ENCODE measurements around the gene F2. TPM values are rescaled to one million over a fixed set of nuclear protein-coding genes. Genes with fewer than 3 reads are reported as not detected.

F2 gene
- total RNA-seq, 1 experiment from 2014 or later: not detected

- Mint-ChIP-seq H3K9me3 (ENCODE audit: unreplicated experiment) (no peaks in the 10 kb centered on the region), H3K27me3 (ENCODE audit: insufficient read depth, unreplicated experiment) (no peaks in the 10 kb centered on the region), H3K4me3 (ENCODE audit: unreplicated experiment) (no peak overlapping the region), H3K36me3 (ENCODE audit: insufficient read depth, unreplicated experiment) (no peaks in the 10 kb centered on the region), H3K27ac (ENCODE audit: low read depth, unreplicated experiment) (no peak overlapping the region), H3K4me1 (ENCODE audit: insufficient read depth, unreplicated experiment) (no peaks in the 10 kb centered on the region)
- BruUV-seq (replicated peaks): no TSS peak
- POLR2A ChIA-PET: no interaction called here
- DNase-seq (ENCODE audit: unreplicated experiment): no peak
- no peak for TF ChIP-seq CTCF (IDR thresholded peaks at IDR 0.05; ENCODE audit: unreplicated experiment)
- intact Hi-C loops (cut with micrococcal nuclease): no loop called here
- CTCF ChIA-PET: no interaction called here
Measured at GRCh38 chr11:46723359-46723680, 4.3 kb downstream of the F2 start.

- H3K36me3 Mint-ChIP-seq (ENCODE audit: insufficient read depth, unreplicated experiment): no peaks in the 10 kb centered on the region
- H3K9me3 Mint-ChIP-seq (ENCODE audit: unreplicated experiment): no peaks in the 10 kb centered on the region
- intact Hi-C loops (cut with micrococcal nuclease): no loop called here
Measured at GRCh38 chr11:46724088-46724487, 5.1 kb downstream of the F2 start.

GRCh38 chr11:46725338-46726205, 6.6 kb downstream of the F2 start:
- Mint-ChIP-seq H3K4me3 (ENCODE audit: unreplicated experiment) (no peak overlapping the region), H3K27ac (ENCODE audit: low read depth, unreplicated experiment) (no peak overlapping the region), H3K9me3 (ENCODE audit: unreplicated experiment) (no peaks in the 10 kb centered on the region), H3K36me3 (ENCODE audit: insufficient read depth, unreplicated experiment) (no peaks in the 10 kb centered on the region), H3K27me3 (ENCODE audit: insufficient read depth, unreplicated experiment) (no peaks in the 10 kb centered on the region), H3K4me1 (ENCODE audit: insufficient read depth, unreplicated experiment) (no peaks in the 10 kb centered on the region)
- no peak for DNase-seq (ENCODE audit: unreplicated experiment)
- ChIA-PET POLR2A (no interaction called here), CTCF (no interaction called here)
- TF ChIP-seq CTCF (IDR thresholded peaks at IDR 0.05; ENCODE audit: unreplicated experiment): no peak
- intact Hi-C loops (cut with micrococcal nuclease): no loop called here
- BruUV-seq (replicated peaks): no TSS peak

More at GRCh38 chr11:46724088-46724487, 5.1 kb downstream of the F2 start:
- Mint-ChIP-seq H3K27ac (ENCODE audit: low read depth, unreplicated experiment) (no peak overlapping the region), H3K27me3 (ENCODE audit: insufficient read depth, unreplicated experiment) (no peaks in the 10 kb centered on the region), H3K4me3 (ENCODE audit: unreplicated experiment) (no peak overlapping the region), H3K4me1 (ENCODE audit: insufficient read depth, unreplicated experiment) (no peaks in the 10 kb centered on the region)
- DNase-seq (ENCODE audit: unreplicated experiment): no peak
- ChIA-PET POLR2A (no interaction called here), CTCF (no interaction called here)
- no TSS peak for BruUV-seq (replicated peaks)
- TF ChIP-seq CTCF (IDR thresholded peaks at IDR 0.05; ENCODE audit: unreplicated experiment): no peak

- Mint-ChIP-seq H3K4me3 (ENCODE audit: unreplicated experiment) (no peak overlapping the region), H3K27ac (ENCODE audit: low read depth, unreplicated experiment) (no peak overlapping the region), H3K9me3 (ENCODE audit: unreplicated experiment) (no peaks in the 10 kb centered on the region), H3K27me3 (ENCODE audit: insufficient read depth, unreplicated experiment) (no peaks in the 10 kb centered on the region), H3K4me1 (ENCODE audit: insufficient read depth, unreplicated experiment) (no peaks in the 10 kb centered on the region), H3K36me3 (ENCODE audit: insufficient read depth, unreplicated experiment) (peaks cover 2% of the 10 kb centered on the region)
- TF ChIP-seq CTCF (IDR thresholded peaks at IDR 0.05; ENCODE audit: unreplicated experiment): no peak
- intact Hi-C loops (cut with micrococcal nuclease): no loop called here
- ChIA-PET POLR2A (no interaction called here), CTCF (no interaction called here)
- no TSS peak for BruUV-seq (replicated peaks)
- no peak for DNase-seq (ENCODE audit: unreplicated experiment)
Measured at GRCh38 chr11:46726206-46726862, 7.3 kb downstream of the F2 start.
